Esophagus (tissue), 2 donors: ENCODE results near the gene FLT3. TPM values are rescaled to one million over a fixed set of nuclear protein-coding genes. Genes with fewer than 3 reads are reported as not detected.

Source experiments
- H3K27ac ChIP-seq, 2 donors: one replicate each; pipeline ENCODE4 v1.5.1; 2013; ENCODE audit warnings: low read depth in 2 of 2, mild to moderate bottlenecking in 2 of 2, inconsistent platforms in 1 of 2, low read length in 1 of 2, moderate library complexity in 1 of 2
- H3K27me3 ChIP-seq, 2 donors: one replicate each; pipeline ENCODE4 v1.6.1; 2013; ENCODE audit warnings: low read length in 2 of 2, control low read depth in 1 of 2, mild to moderate bottlenecking in 1 of 2; ENCODE audit not compliant: insufficient read depth in 2 of 2, control insufficient read depth in 1 of 2
- H3K36me3 ChIP-seq, 2 donors: one replicate each; pipeline ENCODE4 v1.6.1; 2013; ENCODE audit warnings: low read length in 1 of 2; ENCODE audit not compliant: control insufficient read depth in 2 of 2, insufficient read depth in 2 of 2
- H3K4me1 ChIP-seq, 2 donors: one replicate each; pipeline ENCODE4 v1.6.1; 2013; ENCODE audit warnings: low read length in 1 of 2; ENCODE audit not compliant: control insufficient read depth in 2 of 2, insufficient read depth in 2 of 2
- H3K4me3 ChIP-seq, 2 donors: one replicate each; pipeline ENCODE4 v1.5.1; 2013; ENCODE audit warnings: low read length in 2 of 2, mild to moderate bottlenecking in 2 of 2, low read depth in 1 of 2, moderate library complexity in 1 of 2
- H3K9me3 ChIP-seq, 2 donors: one replicate each; pipeline ENCODE4 v1.6.1; 2013; ENCODE audit warnings: mild to moderate bottlenecking in 2 of 2, low read depth in 1 of 2, low read length in 1 of 2, moderate library complexity in 1 of 2; ENCODE audit not compliant: control insufficient read depth in 2 of 2, insufficient read depth in 1 of 2
- WGBS, 2 donors: extraction: QIAGEN DNeasy Blood & Tissue Kit; methylation state at CpG; one replicate each; pipeline ENCODE4 v1.1.7; 2013; 5-methylcytosine and 5-hydroxymethylcytosine counted together
- polyA plus RNA-seq, 2 donors: library from polyadenylated mRNA; stranded (reverse); fragments of 200-250 nt; gene quantifications; one replicate each; pipeline ENCODE4 v1.2.3, GENCODE V29; 2013
- donor health status: healthy with polysubstance abuse.
- donor health status: Bipolar disorder and iron deficiency.

FLT3 gene
- polyA plus RNA-seq, 2 donors: 0.08 to 0.19 TPM

GRCh38 chr13:27997904-27998522 lies 102.4 kb downstream of the FLT3 start:
- H3K4me3 ChIP-seq: no peak overlapping the region
- H3K36me3 ChIP-seq: no peaks in the 10 kb centered on the region
- peaks cover 0 to 2% of the 10 kb centered on the region in 2 donors for H3K9me3 ChIP-seq
- H3K27me3 ChIP-seq: no peaks in the 10 kb centered on the region
- no peak overlapping the region for H3K27ac ChIP-seq
- H3K4me1 ChIP-seq: no peaks in the 10 kb centered on the region
- 55 to 65% methylated on average over 7 of the region's 7 CpGs for WGBS, 2 donors

GRCh38 chr13:27991881-27992280 lies 108.5 kb downstream of the FLT3 start:
- Histone ChIP-seq H3K36me3 (no peaks in the 10 kb centered on the region), H3K4me3 (no peak overlapping the region)
- WGBS, 2 donors: 40 to 59% methylated on average over 6 of the region's 6 CpGs

GRCh38 chr13:27988520-27988919 lies 111.9 kb downstream of the FLT3 start, which contains the start of gene URAD:
Gene URAD (minus strand): TSS chr13:27988693. CDS start chr13:27988637, 56 bp downstream.
- Histone ChIP-seq H3K4me1 (no peaks in the 10 kb centered on the region), H3K27ac (no peak within 1 kb of the TSS), H3K9me3 (no peaks in the 10 kb centered on the region), H3K27me3 (peaks cover 0 to 5% of the 10 kb centered on the region in 2 donors), H3K36me3 (no peaks in the 10 kb centered on the region), H3K4me3 (no peak within 1 kb of the TSS)
- WGBS, 2 donors: 65 to 74% methylated on average over 11 of the region's 11 CpGs

More at GRCh38 chr13:27991881-27992280, 108.5 kb downstream of the FLT3 start:
- Histone ChIP-seq H3K27me3 (peaks cover 0 to under 1% of the 10 kb centered on the region in 2 donors), H3K4me1 (no peaks in the 10 kb centered on the region), H3K9me3 (no peaks in the 10 kb centered on the region), H3K27ac (no peak overlapping the region)

GRCh38 chr13:27985600-27985999 lies 114.8 kb downstream of the FLT3 start:
- no peak overlapping the region for H3K27ac ChIP-seq
- H3K4me1 ChIP-seq: no peaks in the 10 kb centered on the region
- peaks cover 8 to 10% of the 10 kb centered on the region in 2 donors for H3K27me3 ChIP-seq
- no peak overlapping the region for H3K4me3 ChIP-seq
- H3K9me3 ChIP-seq: no peaks in the 10 kb centered on the region
- WGBS, 2 donors: 91 to 92% methylated on average over 1 of the region's 1 CpG
- no peaks in the 10 kb centered on the region for H3K36me3 ChIP-seq

GRCh38 chr13:27982361-27982760 lies 118.0 kb downstream of the FLT3 start:
- no peak overlapping the region for H3K27ac ChIP-seq
- peaks cover 10 to 19% of the 10 kb centered on the region in 2 donors for H3K27me3 ChIP-seq
- H3K36me3 ChIP-seq: no peaks in the 10 kb centered on the region
- WGBS, 2 donors: 53 to 69% methylated on average over 2 of the region's 2 CpGs
- H3K9me3 ChIP-seq: no peaks in the 10 kb centered on the region
- peaks cover 0 to 3% of the 10 kb centered on the region in 2 donors for H3K4me1 ChIP-seq
- no peak overlapping the region for H3K4me3 ChIP-seq

GRCh38 chr13:27981006-27981708 lies 119.2 kb downstream of the FLT3 start:
- H3K4me3 ChIP-seq: no peak overlapping the region
- WGBS, 2 donors: 14 to 27% methylated on average over 11 of the region's 11 CpGs

GRCh38 chr13:27980280-27980998 lies 119.9 kb downstream of the FLT3 start:
- H3K9me3 ChIP-seq: no peaks in the 10 kb centered on the region
- WGBS, 2 donors: 4 to 6% methylated on average over 43 to 54 of the region's 54 CpGs
- peaks cover 22 to 31% of the 10 kb centered on the region in 2 donors for H3K27me3 ChIP-seq
- H3K27ac ChIP-seq: no peak overlapping the region
- no peaks in the 10 kb centered on the region for H3K36me3 ChIP-seq
- peaks cover 3 to 4% of the 10 kb centered on the region in 2 donors for H3K4me1 ChIP-seq
- H3K4me3 ChIP-seq: no peak overlapping the region

More at GRCh38 chr13:27981006-27981708, 119.2 kb downstream of the FLT3 start:
- Histone ChIP-seq H3K4me1 (peaks cover 0 to 3% of the 10 kb centered on the region in 2 donors), H3K9me3 (no peaks in the 10 kb centered on the region), H3K27ac (no peak overlapping the region), H3K27me3 (peaks cover 15 to 26% of the 10 kb centered on the region in 2 donors), H3K36me3 (no peaks in the 10 kb centered on the region)

- Histone ChIP-seq H3K27me3 (peaks cover 25 to 31% of the 10 kb centered on the region in 2 donors), H3K36me3 (no peaks in the 10 kb centered on the region), H3K27ac (no peak overlapping the region), H3K4me1 (peaks cover 3 to 4% of the 10 kb centered on the region in 2 donors), H3K9me3 (no peaks in the 10 kb centered on the region), H3K4me3 (no peak overlapping the region)
- 9 to 12% methylated on average over 15 of the region's 15 CpGs for WGBS, 2 donors
Observed at GRCh38 chr13:27979765-27980279, 120.6 kb downstream of the FLT3 start.

GRCh38 chr13:27979001-27979643 lies 121.3 kb downstream of the FLT3 start:
- H3K27me3 ChIP-seq: peaks cover 25 to 36% of the 10 kb centered on the region in 2 donors
- no peaks in the 10 kb centered on the region for H3K9me3 ChIP-seq
- no peak overlapping the region for H3K27ac ChIP-seq
- 8 to 10% methylated on average over 15 of the region's 15 CpGs for WGBS, 2 donors
- H3K36me3 ChIP-seq: no peaks in the 10 kb centered on the region
- no peak overlapping the region for H3K4me3 ChIP-seq
- peaks cover 3 to 4% of the 10 kb centered on the region in 2 donors for H3K4me1 ChIP-seq
